H1 (cell line): Measurements from ENCODE around the gene NCKIPSD. TPM values are rescaled to one million over a fixed set of nuclear protein-coding genes. Genes with fewer than 3 reads are reported as not detected.

Source experiments
- CHD7 ChIP-seq: fragments of 300-600 bp; sonication (generic); IDR thresholded peaks from 2 replicates; pipeline ENCODE4 v1.7.1; 2012; ENCODE audit warnings: low read length, moderate library complexity, mild to moderate bottlenecking, inconsistent platforms; ENCODE audit not compliant: insufficient replicate concordance
- CREB1 ChIP-seq: IDR thresholded peaks from 2 replicates; pipeline ENCODE4 v1.6.1; 2012; ENCODE audit warnings: inconsistent platforms
- JUND ChIP-seq: IDR thresholded peaks from 2 replicates; pipeline ENCODE4 v1.6.1; 2011; ENCODE audit warnings: mild to moderate bottlenecking, improper control_type of control experiment, low read length
- KDM1A ChIP-seq: fragments of 200-600, 300-600 bp; sonication (generic); IDR thresholded peaks from 2 replicates; pipeline ENCODE4 v1.7.1; 2016; ENCODE audit warnings: mild to moderate bottlenecking, low read length, borderline replicate concordance
- MAFK ChIP-seq: IDR thresholded peaks from 2 replicates; pipeline ENCODE4 v1.6.1; 2012; ENCODE audit warnings: low read depth, mild to moderate bottlenecking, improper control_type of control experiment, low read length
- NANOG ChIP-seq: IDR thresholded peaks from 2 replicates; pipeline ENCODE4 v1.6.1; 2011; ENCODE audit warnings: low read length, low read depth, mild to moderate bottlenecking, inconsistent platforms; ENCODE audit not compliant: insufficient read depth, poor library complexity, severe bottlenecking
- POLR2A ChIP-seq, 2 experiments: IDR thresholded peaks; 1 replicate in 1 of 2; 2 replicates in 1 of 2; pipeline ENCODE4 v1.6.1; 2011; ENCODE audit warnings: low read depth in 2 of 2, low read length in 2 of 2, mild to moderate bottlenecking in 2 of 2; ENCODE audit errors: control extremely low read depth in 1 of 2
- SIN3A ChIP-seq, 2 experiments: IDR thresholded peaks in 1 of 2; conservative IDR thresholded peaks in 1 of 2; 2 replicates each; pipeline ENCODE4 v1.6.1; 2011 to 2012; ENCODE audit warnings: low read length in 2 of 2, improper control_type of control experiment in 1 of 2, low read depth in 1 of 2, mild to moderate bottlenecking in 1 of 2
- SIX5 ChIP-seq: IDR thresholded peaks from 2 replicates; pipeline ENCODE4 v1.6.1; 2011; ENCODE audit warnings: mild to moderate bottlenecking, low read depth, low read length
- SP2 ChIP-seq: IDR thresholded peaks from 2 replicates; pipeline ENCODE4 v1.6.1; 2012; ENCODE audit warnings: mild to moderate bottlenecking, low read length, inconsistent platforms
- TEAD4 ChIP-seq: IDR thresholded peaks from 2 replicates; pipeline ENCODE4 v1.6.1; 2012; ENCODE audit warnings: low read depth, low read length, inconsistent platforms, mixed read lengths
- polyA plus RNA-seq, 7 experiments: library from polyadenylated mRNA; depleted of rRNA in 3 of 7; stranded (reverse) in 5 of 7; unstranded in 2 of 7; fragments of >200 nt in 5 of 7; fragments of 200-250 nt in 2 of 7; gene quantifications; 1 replicate in 5 of 7; 2 replicates in 1 of 7; 4 replicates in 1 of 7; pipeline versions ENCODE4 v1.2.1 to v1.2.3, GENCODE V29; 2011 to 2013; ENCODE audit warnings: missing spikeins in 2 of 7, mixed read lengths in 2 of 7
- total RNA-seq: library from RNA; stranded (reverse); fragmentation: NEBNext Ultra II Directional; extraction: Animal tissue kit (Norgen Biotek cat#: 25700); gene quantifications from 2 replicates; pipeline ENCODE4 v1.2.1, GENCODE V29; 2021
- TF ChIP-seq, protein P1 (sequence below): IDR thresholded peaks from 2 replicates; pipeline ENCODE4 v1.6.1; 2011; ENCODE audit warnings: low read length, improper control_type of control experiment

The NCKIPSD gene
- total and polyA plus RNA-seq, 2 of the 8 experiments (the other 6 are each of a cell fraction or from before 2014, with no cell fraction given) = 34.7 to 91.8 TPM

- TF ChIP-seq CHD7 (no peak), SIN3A (conservative IDR thresholded peaks at IDR 0.05 in 1 of 2, IDR thresholded peaks at IDR 0.05 in 1 of 2; ENCODE audit: low read depth in 1 of 2, low read length in 2 of 2) (no peak), TEAD4 (no peak), NANOG (no peak), KDM1A (no peak), JUND (no peak), SIX5 (no peak), SP2 (no peak), CREB1 (no peak), POLR2A (IDR thresholded peaks at IDR 0.05; ENCODE audit: control extremely low read depth in 1 of 2, low read depth in 2 of 2, low read length in 2 of 2) (no peak), MAFK (no peak)
- TF ChIP-seq, protein P1, sequence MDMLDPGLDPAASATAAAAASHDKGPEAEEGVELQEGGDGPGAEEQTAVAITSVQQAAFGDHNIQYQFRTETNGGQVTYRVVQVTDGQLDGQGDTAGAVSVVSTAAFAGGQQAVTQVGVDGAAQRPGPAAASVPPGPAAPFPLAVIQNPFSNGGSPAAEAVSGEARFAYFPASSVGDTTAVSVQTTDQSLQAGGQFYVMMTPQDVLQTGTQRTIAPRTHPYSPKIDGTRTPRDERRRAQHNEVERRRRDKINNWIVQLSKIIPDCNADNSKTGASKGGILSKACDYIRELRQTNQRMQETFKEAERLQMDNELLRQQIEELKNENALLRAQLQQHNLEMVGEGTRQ = no peak
These were observed 10.9 kb upstream of the NCKIPSD start (continued) for GRCh38 chr3:48696601-48697000.
